HS-27A (cell line): ENCODE data around the gene EHMT1.
"Not testable (repeated sequence)": the region's sequence is repeated elsewhere in the genome, so short reads cannot be mapped to it uniquely, and the experiment has no call there.

Experiments used
- DNase-seq: peaks from one replicate; pipeline ENCODE4 v3.0.0-alpha.2; 2012; ENCODE audit warnings: low read depth, missing footprints

The EHMT1 gene

DNA sequence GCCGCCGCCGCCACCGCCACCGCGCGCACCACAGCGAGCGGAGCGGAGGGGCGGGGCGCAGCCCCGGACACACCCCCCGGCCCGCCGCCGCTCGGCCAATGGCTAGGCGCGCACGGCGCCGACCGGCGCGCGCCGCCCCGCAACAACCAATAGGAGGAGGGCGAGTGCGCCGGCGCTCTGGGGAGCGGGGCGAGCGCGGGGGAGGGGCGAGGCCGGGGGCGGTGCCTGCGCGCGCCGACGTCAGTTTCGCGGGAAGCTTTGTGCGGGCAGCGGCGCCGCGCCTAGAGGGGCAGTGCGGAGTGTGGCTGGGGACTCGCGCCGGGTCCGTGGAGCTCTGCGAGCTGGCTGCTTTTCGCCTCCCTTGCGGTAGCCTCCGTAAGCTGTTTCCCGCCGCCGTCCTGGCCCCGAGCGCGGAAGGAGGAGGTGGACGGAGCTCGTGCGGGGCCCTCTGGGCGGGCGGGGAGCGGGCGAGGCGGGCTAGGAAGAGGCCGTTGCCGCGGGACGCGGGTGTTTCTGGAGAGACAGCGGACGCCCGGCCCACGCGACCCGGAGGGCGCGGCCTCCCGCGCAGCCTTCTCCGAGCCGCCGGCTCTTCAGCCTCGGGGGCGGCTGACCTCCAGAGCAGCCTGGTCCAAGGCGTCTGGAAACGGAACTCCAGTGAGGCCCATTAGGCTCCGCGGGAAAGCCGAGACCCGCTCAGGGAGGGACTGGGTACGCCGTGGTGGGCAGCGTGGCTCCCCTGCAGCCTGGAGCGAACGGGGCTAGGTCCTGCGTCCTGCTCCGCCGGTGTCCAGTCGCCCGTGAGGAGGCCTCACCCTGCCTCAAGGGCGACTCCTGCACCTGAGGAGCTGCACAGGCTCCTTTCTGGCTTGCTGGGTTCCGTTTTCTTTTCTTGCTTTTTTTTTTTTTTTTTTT, 28.1 kb upstream of the EHMT1 start, which contains the start of gene ZMYND19:
TSS of gene ZMYND19 (minus strand) at position 44 of the 915 bp plus-strand sequence. CDS start 249 bp downstream, outside the sequence.
- no peak for DNase-seq

GRCh38 chr9:137592767-137593166, 26.0 kb upstream of the EHMT1 start:
- DNase-seq = no peak

- DNase-seq = no peak
Measured at GRCh38 chr9:137593176-137593575, 25.6 kb upstream of the EHMT1 start.

DNA sequence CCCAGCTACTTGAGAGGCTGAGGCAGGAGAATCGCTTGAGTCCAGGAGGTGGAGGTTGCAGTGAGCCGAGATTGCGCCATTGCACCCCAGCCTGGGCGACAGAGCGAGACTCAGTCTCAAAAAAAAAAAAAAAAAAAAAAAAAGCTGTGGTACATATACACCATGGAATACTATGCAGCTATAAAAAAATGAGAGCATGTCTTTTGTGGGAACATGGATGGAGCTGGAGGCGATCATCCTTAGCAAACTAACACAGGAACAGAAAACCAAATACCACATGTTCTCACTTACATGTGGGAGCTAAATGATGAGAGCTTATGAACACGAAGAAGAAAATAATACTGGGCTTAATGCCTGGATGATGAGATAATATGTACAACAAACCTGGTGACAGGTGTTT, 22.2 kb upstream of the EHMT1 start:
- DNase-seq = not testable (repeated sequence)

DNA sequence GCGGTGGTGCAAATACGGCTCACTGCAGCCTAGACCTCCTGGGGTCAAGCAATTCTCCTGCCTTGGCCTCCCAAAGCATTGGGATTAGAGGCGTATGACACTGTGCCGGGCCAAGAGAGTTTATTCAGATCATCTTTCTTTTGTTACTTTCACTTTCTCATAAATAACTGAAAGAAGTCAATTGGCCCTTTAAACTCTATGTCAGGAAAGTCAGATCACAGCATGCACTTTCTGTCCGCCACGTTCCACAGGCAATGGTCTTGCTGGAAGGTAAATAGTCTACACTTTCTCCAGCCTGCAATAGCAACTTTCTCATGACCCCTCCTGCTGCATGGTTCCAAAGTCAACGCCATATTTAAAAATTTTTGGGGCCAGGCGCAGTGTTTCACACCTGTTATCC, 19.9 kb upstream of the EHMT1 start:
- DNase-seq = no peak

DNA sequence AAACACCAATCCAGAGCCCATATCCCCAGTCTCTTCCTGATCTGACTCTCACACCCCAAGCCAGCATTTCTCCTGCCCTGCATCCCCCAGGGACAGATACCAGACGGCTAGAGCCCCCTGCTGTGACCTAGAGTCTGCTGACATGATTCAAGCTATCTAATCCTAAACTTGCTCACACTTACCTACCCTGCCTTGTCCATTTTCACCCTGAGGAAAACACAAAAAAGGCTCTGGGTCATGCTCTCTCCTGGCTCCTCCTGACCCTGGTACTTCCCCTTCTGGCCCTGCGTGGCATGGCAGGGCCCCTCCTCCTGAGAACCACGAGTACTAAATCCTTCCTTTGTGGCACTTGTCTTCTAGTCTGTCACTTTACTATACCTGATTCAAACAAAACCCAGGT, 16.1 kb upstream of the EHMT1 start:
- DNase-seq = no peak

DNA sequence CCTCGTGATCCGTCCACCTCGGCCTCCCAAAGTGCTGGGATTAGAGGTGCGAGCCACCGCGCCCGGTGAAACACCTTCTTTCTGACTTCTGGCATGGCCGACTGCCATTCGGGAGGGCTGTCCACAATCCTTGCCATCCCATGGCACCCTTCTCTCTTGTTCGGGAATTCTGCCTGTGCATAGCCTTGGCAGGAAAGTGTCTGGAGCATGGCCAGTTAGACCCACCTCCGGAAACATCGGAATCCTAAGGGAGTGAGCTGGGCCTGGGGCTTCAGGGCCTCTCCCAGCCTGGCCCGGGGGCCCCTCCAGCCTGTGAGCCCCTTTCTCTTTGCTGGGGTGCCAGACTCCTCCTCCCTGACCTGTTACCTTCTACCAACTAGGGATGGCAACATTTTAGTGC, 14.9 kb upstream of the EHMT1 start:
- DNase-seq = no peak

- DNase-seq = no peak
Measured at GRCh38 chr9:137604345-137605086, 14.3 kb upstream of the EHMT1 start.

- peak; percentile 54 for DNase-seq
Measured at GRCh38 chr9:137605121-137606004, 13.4 kb upstream of the EHMT1 start, which contains the start of gene ARRDC1. Gene ARRDC1 (plus strand): TSS chr9:137605686. CDS start chr9:137605718, 32 bp downstream.

DNA sequence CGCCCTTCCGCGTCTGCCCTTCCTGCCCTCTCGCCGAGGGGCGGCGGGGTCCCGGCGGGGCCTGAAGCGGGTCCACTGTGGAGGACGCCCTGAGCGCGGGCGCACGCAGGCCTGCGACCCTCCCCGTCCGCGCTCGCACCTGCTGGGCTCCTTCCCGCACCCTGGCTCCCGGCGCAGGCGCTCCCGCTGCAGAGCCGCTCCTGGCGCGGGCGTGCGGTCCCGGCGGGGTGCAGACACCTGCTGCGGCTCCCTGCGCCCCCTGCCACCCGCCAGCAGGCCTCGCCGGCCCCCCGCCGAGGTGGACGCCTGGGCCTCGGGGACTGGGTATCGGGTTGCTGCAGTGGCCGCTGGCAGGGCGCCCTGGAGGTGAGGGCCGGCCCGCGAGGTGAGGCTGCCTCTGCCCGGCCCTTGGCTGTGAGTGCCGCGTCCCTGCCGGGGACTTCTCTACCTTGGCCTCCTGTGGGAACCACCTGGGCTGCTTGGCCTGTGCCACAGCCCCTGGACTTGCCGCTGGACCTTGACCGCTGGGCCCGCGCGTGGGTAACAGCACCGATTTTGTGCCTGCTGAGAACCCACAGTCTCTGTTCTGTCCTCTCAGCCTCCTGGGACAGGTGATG, 12.7 kb upstream of the EHMT1 start:
- DNase-seq = no peak

GRCh38 chr9:137606734-137607138, 12.1 kb upstream of the EHMT1 start:
- no peak for DNase-seq

DNA sequence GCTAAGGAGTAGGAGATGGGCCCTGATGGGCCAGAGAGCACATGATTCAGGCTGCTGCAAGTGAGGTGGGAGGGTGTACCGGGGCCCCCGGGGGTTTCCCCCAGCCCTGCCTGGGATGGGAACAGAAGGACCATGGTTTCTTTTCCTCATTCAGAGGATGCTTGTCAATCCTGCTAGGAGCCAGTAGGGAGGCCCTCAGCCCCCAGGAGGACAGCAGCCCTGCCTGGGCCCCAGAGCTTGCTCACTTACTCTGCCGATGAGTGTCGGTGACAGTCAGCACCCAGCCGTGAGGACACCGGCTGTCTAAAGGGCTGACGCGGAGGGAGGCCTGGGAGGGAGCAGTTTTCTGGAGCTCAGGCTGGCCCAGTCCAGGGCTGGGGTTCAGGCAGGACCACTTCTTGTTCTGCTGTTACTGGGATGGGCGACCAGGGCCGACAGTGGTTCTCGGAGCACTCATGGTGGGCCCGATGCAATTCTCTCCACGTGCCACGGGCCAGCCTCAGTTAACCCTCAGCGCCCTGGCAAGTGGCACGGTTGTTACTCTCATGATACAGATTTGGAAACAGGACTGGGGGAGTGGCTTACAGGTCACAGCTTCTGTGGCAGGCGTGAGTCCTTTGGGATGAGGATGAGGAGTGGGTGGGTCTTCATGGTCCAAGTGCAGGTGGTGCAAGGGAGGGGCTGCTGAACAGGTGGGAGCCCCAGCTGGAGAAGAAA, 11.5 kb upstream of the EHMT1 start:
- no peak for DNase-seq

DNA sequence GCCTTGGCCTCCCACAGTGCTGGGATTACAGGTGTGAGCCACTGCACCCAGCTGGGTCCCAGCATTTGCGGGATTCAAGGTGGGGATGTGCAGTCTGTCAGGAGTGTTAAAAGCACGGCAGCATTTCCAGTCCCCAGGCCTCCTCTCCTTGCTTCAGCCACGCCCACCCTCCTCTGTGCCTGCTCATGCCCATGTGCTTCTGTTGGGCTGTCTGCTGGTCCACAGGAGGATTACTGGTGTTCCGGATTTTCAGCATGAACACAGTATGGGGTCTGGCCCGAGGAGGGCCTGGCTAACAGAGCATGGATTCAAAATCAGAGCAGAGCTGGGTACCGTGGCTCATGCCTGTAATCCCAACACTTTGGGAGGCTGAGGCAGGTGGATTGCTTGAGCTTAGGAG, 7.9 kb upstream of the EHMT1 start:
- no peak for DNase-seq

- peak; percentile 47 for DNase-seq
Measured at GRCh38 chr9:137611623-137612609, 6.9 kb upstream of the EHMT1 start.

DNA sequence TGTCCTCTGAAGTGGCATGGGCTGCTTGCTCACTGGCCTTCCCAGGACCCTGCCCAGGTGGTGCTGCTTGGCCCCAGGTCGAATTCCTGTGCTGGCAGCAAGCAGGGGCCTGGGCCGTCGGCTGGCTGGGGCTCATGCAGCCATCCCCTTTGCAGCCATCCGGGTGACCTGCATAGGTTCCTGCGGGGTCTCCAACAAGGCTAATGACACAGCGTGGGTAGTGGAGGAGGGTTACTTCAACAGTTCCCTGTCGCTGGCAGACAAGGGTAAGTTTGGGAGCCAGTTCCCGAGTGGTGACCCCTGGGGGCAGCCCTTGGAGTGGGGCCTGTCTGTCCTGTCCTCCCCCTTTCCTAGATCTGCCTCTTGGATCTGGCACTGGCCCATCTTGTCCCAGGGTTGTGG, 6.1 kb upstream of the EHMT1 start:
- DNase-seq = no peak

DNA sequence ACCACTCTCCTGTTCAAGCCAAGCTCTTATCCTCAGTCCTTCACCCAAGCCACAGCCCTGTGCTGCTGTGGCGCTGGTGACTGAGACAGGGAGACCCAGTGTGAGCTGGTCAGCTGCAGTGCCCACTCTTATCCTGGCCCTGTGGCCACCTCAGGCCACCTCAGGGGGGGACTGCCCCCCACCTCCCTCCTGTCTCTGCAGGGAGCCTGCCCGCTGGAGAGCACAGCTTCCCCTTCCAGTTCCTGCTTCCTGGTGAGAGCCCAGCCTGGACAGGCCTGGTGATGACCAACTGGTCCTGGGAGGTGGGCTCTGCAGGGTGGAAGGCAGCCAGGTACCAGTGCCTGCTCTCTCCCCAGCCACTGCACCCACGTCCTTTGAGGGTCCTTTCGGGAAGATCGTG, 5.5 kb upstream of the EHMT1 start:
- DNase-seq = no peak

GRCh38 chr9:137613738-137614523, 4.9 kb upstream of the EHMT1 start:
- DNase-seq = no peak

GRCh38 chr9:137614631-137615386, 4.0 kb upstream of the EHMT1 start:
- DNase-seq = no peak
